GM08714 (cell line): Measurements from ENCODE around the gene NR1H4.

Experiments used
- H3K4me3 ChIP-seq: fragments of 200-500 bp; sonication (Bioruptor generic); 2 replicates; pipeline ENCODE4 v1.5.1; 2014; ENCODE audit warnings: mild to moderate bottlenecking, low read length, inconsistent platforms
- ZNF274 ChIP-seq: IDR thresholded peaks from 2 replicates; pipeline ENCODE4 v1.6.1; 2012; ENCODE audit warnings: mild to moderate bottlenecking, low read depth, low read length

Gene NR1H4

GRCh38 chr12:100518376-100518775 is 44.7 kb downstream of the NR1H4 start:
- no peak overlapping the region for H3K4me3 ChIP-seq
- TF ChIP-seq ZNF274 = no peak

- TF ChIP-seq ZNF274 = no peak
Measured at GRCh38 chr12:100520048-100520769, 46.5 kb downstream of the NR1H4 start.

GRCh38 chr12:100521958-100522357 is 48.3 kb downstream of the NR1H4 start:
- H3K4me3 ChIP-seq = no peak overlapping the region
- no peak for TF ChIP-seq ZNF274

More at GRCh38 chr12:100520048-100520769, 46.5 kb downstream of the NR1H4 start:
- H3K4me3 ChIP-seq = no peak overlapping the region

GRCh38 chr12:100528034-100528433 is 54.4 kb downstream of the NR1H4 start:
- TF ChIP-seq ZNF274 = no peak
- no peak overlapping the region for H3K4me3 ChIP-seq

- no peak overlapping the region for H3K4me3 ChIP-seq
- TF ChIP-seq ZNF274 = no peak
Measured at GRCh38 chr12:100528471-100529127, 54.9 kb downstream of the NR1H4 start.

- no peak overlapping the region for H3K4me3 ChIP-seq
- no peak for TF ChIP-seq ZNF274
Measured at GRCh38 chr12:100529756-100530350, 56.2 kb downstream of the NR1H4 start.

- no peak overlapping the region for H3K4me3 ChIP-seq
- TF ChIP-seq ZNF274 = no peak
Measured at GRCh38 chr12:100533376-100533775, 59.7 kb downstream of the NR1H4 start.

GRCh38 chr12:100534625-100535227 is 61.1 kb downstream of the NR1H4 start:
- no peak for TF ChIP-seq ZNF274
- no peak overlapping the region for H3K4me3 ChIP-seq

- TF ChIP-seq ZNF274 = no peak
- H3K4me3 ChIP-seq = no peak overlapping the region
Measured at GRCh38 chr12:100539202-100539601, 65.5 kb downstream of the NR1H4 start.

GRCh38 chr12:100544165-100544564 is 70.5 kb downstream of the NR1H4 start:
- TF ChIP-seq ZNF274 = no peak
- no peak overlapping the region for H3K4me3 ChIP-seq

- TF ChIP-seq ZNF274 = no peak
- H3K4me3 ChIP-seq = no peak overlapping the region
Measured at GRCh38 chr12:100545092-100545491, 71.4 kb downstream of the NR1H4 start.

- H3K4me3 ChIP-seq = no peak overlapping the region
- TF ChIP-seq ZNF274 = no peak
Measured at GRCh38 chr12:100553936-100554335, 80.3 kb downstream of the NR1H4 start.

- H3K4me3 ChIP-seq = no peak overlapping the region
- TF ChIP-seq ZNF274 = no peak
Measured at GRCh38 chr12:100554608-100555077, 81.0 kb downstream of the NR1H4 start.

GRCh38 chr12:100555722-100556121 is 82.1 kb downstream of the NR1H4 start:
- TF ChIP-seq ZNF274 = no peak
- H3K4me3 ChIP-seq = no peak overlapping the region
